NCI-H82 (cell line): ENCODE measurements around the gene NIPAL1.
A peak's percentile ranks its signal among the peaks of the same experiment; 100 is the strongest.

Source experiments
- DNase-seq: peaks from one replicate; lab custom pipeline; 2025; lab: John Stamatoyannopoulos, UW

NIPAL1 gene

GRCh38 chr4:48027653-48028052, 11.1 kb downstream of the NIPAL1 start:
- no peak for DNase-seq

GRCh38 chr4:48028696-48029095, 12.1 kb downstream of the NIPAL1 start:
- DNase-seq, result no peak

GRCh38 chr4:48030470-48030869, 13.9 kb downstream of the NIPAL1 start:
- no peak for DNase-seq

- no peak for DNase-seq
Measured at GRCh38 chr4:48031802-48032525, 15.4 kb downstream of the NIPAL1 start.

GRCh38 chr4:48032721-48033120, 16.1 kb downstream of the NIPAL1 start:
- DNase-seq, result no peak

- no peak for DNase-seq
Measured at GRCh38 chr4:48033412-48033811, 16.8 kb downstream of the NIPAL1 start.

- peak; percentile 72 for DNase-seq
Measured at GRCh38 chr4:48033825-48034413, 17.3 kb downstream of the NIPAL1 start.

- DNase-seq, result no peak
Measured at GRCh38 chr4:48035952-48036351, 19.4 kb downstream of the NIPAL1 start.

- no peak for DNase-seq
Measured at GRCh38 chr4:48037117-48037462, 20.5 kb downstream of the NIPAL1 start.

GRCh38 chr4:48038666-48039065, 22.1 kb downstream of the NIPAL1 start:
- DNase-seq, result no peak

- no peak for DNase-seq
Measured at GRCh38 chr4:48039561-48039960, 23.0 kb downstream of the NIPAL1 start.

GRCh38 chr4:48041535-48042137, 25.1 kb downstream of the NIPAL1 start:
- no peak for DNase-seq

- DNase-seq, result no peak
Measured at GRCh38 chr4:48042979-48043461, 26.4 kb downstream of the NIPAL1 start.

GRCh38 chr4:48043504-48043903, 26.9 kb downstream of the NIPAL1 start:
- no peak for DNase-seq

- DNase-seq, result no peak
Measured at GRCh38 chr4:48044298-48044697, 27.7 kb downstream of the NIPAL1 start.

- DNase-seq, result no peak
Measured at GRCh38 chr4:48046059-48046458, 29.5 kb downstream of the NIPAL1 start.

- no peak for DNase-seq
Measured at GRCh38 chr4:48047421-48047844, 30.9 kb downstream of the NIPAL1 start.

GRCh38 chr4:48047896-48048295, 31.3 kb downstream of the NIPAL1 start:
- no peak for DNase-seq

- DNase-seq, result no peak
Measured at GRCh38 chr4:48049483-48049882, 32.9 kb downstream of the NIPAL1 start.

- no peak for DNase-seq
Measured at GRCh38 chr4:48051078-48051477, 34.5 kb downstream of the NIPAL1 start.

GRCh38 chr4:48058617-48059530, 42.3 kb downstream of the NIPAL1 start:
- no peak for DNase-seq

GRCh38 chr4:48064349-48064748, 47.8 kb downstream of the NIPAL1 start:
- no peak for DNase-seq
